ENCODE measurements around the gene PGM5.
"Not testable (repeated sequence)": the region's sequence is repeated elsewhere in the genome, so short reads cannot be mapped to it uniquely, and the experiment has no call there.

DNA sequence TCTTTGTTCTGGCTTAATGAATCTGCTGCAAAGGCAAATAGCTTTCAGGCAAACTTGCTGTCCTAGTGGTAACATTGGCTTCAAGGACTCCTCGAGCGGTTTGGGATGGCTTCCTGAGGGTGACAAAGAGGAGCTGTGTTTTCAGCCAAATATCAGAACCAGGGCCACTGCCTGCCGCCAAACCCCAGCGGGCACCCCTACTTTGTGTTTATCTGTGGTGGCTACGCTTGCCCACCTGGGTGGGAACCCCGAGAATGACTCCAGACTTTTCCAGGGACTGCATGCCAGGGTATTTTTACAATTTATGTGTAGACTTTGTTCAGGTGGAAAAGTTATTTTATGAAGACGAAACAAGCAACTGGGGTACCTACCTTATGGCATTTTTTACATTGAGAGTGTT, 18.4 kb upstream of the PGM5 start:
- TF ChIP-seq, protein P1, sequence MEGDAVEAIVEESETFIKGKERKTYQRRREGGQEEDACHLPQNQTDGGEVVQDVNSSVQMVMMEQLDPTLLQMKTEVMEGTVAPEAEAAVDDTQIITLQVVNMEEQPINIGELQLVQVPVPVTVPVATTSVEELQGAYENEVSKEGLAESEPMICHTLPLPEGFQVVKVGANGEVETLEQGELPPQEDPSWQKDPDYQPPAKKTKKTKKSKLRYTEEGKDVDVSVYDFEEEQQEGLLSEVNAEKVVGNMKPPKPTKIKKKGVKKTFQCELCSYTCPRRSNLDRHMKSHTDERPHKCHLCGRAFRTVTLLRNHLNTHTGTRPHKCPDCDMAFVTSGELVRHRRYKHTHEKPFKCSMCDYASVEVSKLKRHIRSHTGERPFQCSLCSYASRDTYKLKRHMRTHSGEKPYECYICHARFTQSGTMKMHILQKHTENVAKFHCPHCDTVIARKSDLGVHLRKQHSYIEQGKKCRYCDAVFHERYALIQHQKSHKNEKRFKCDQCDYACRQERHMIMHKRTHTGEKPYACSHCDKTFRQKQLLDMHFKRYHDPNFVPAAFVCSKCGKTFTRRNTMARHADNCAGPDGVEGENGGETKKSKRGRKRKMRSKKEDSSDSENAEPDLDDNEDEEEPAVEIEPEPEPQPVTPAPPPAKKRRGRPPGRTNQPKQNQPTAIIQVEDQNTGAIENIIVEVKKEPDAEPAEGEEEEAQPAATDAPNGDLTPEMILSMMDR (IDR thresholded peaks at IDR 0.05; ENCODE audit: control extremely low read depth in 1 of 3, insufficient read depth in 1 of 3, low read depth in 1 of 3, low read length in 3 of 3): not testable (repeated sequence)
- not testable (repeated sequence) for TF ChIP-seq JUN (IDR thresholded peaks at IDR 0.05; ENCODE audit: low read depth, low read length); POLR2A (IDR thresholded peaks at IDR 0.05; ENCODE audit: control extremely low read depth in 1 of 2, low read depth in 2 of 2, low read length in 2 of 2); ZNF274 (IDR thresholded peaks at IDR 0.05; ENCODE audit: borderline replicate concordance, extremely low read depth, low read length); MAX (IDR thresholded peaks at IDR 0.05); POLR2AphosphoS5 (IDR thresholded peaks at IDR 0.05; ENCODE audit: low read depth, low read length); RFX5 (IDR thresholded peaks at IDR 0.05; ENCODE audit: borderline replicate concordance, low read depth, low read length); CREB1 (IDR thresholded peaks at IDR 0.05); CHD7 (IDR thresholded peaks at IDR 0.05; ENCODE audit: insufficient replicate concordance, low read length); EP300 (IDR thresholded peaks at IDR 0.05; ENCODE audit: borderline replicate concordance in 1 of 2, low read depth in 2 of 2, low read length in 2 of 2); RAD21 (IDR thresholded peaks at IDR 0.05 in 1 of 2, conservative IDR thresholded peaks at IDR 0.05 in 1 of 2; ENCODE audit: low read depth in 2 of 2, low read length in 2 of 2); BRCA1 (IDR thresholded peaks at IDR 0.05; ENCODE audit: low read depth, low read length); EGR1 (IDR thresholded peaks at IDR 0.05; ENCODE audit: borderline replicate concordance, low read depth, low read length); CBX5 (IDR thresholded peaks at IDR 0.05; ENCODE audit: low read depth, low read length)
